Right kidney (tissue), 1 donor: ENCODE data around the gene IGSF21.
A peak's percentile ranks its signal among the peaks of the same experiment; 100 is the strongest.

Experiments
- DNase-seq: peaks from one replicate; pipeline ENCODE4 v3.0.0-alpha.2; 2016

Gene IGSF21

DNA sequence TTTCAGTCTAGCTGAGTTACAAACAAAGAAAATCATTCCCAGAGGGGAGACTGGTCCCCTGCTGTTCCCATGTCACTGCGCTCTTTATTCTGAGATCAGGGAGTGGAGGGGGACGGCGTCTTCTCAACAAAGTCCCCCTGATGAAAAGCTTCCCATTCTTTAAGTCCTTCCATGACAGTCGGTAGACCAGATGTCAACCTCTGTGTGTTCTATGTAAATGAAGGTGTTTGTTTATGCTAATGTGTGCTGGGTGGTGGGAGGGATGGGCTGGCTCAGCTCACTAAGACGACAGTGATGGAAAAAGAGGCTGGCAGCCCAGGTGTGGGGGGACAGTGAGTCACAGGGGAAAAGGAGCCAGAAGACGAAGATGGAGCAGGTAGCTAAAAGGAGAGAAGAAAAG lies 225.0 kb downstream of the IGSF21 start:
- no peak for DNase-seq

DNA sequence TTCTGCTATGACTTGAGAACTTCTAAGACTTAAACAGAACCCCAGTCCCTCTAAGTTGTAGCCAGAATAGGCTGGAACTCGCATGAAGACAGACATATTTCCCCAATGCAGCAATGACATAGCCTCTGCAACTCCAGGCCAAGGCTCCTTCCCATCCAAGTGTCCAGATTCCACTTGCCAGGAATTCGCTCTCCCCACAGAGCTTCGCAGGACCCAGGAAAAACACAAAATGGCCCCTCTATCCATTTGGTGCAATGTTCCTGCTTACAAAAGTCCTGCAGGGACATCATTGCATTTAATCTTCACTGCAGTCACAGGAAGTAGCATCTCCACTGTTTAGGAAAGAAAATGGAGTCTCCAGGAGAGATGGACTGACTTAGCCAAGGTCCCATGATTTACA lies 225.6 kb downstream of the IGSF21 start:
- no peak for DNase-seq

DNA sequence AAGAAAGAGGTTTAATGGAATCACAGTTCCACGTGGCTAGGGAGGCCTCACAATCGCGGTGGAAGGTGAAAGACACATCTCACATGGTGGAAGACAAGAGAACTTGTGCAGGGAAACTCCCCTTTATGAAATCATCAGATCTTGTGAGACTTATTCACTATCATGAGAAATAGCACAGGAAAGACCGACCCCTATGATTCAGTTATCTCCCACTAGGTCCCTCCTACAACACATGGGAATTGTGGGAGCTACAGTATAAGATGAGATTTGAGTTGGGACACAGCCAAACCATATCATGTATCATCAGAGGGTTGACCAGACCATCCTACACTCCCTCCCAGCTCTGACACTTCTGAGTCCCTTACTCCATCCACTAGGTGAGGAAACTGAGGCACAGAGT lies 229.2 kb downstream of the IGSF21 start:
- DNase-seq: no peak

DNA sequence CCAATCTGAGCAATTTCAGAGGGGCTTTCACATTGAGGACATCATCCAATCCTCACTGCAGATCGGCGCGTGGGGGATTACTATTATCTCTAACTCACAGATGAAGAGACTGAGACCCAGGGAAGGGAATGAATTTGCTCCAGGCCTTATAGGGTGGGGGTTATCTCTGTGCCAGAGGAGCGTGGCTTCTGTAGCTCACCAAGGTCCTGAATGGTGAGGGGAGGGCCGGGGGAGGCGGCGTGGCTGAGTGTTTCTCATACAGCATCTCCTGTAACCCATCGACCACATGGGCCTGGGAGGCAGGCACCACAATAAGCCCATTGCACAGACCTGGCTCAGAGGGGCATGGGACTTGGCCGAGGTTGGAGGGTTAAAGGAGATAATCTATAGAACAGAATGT lies 230.2 kb downstream of the IGSF21 start:
- no peak for DNase-seq

DNA sequence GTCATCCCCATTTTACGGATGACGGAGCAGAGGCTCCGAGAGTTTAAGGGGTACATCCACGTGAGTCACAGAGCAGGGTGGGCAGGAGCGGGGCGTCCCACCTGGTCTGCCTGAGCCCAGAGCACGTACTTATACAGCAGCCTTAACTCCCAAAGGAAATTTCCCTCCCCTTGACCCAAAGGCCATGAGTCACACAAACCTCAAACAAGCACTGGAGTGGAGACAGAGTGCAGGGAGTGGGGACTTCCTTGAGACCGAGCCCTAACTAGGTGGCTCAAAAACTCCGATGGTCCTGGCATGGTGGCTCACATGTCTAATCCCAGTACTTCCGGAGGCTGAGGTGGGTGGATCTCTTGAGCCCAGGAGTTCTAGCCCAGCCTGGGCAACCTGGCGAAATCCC lies 231.6 kb downstream of the IGSF21 start:
- no peak for DNase-seq

DNA sequence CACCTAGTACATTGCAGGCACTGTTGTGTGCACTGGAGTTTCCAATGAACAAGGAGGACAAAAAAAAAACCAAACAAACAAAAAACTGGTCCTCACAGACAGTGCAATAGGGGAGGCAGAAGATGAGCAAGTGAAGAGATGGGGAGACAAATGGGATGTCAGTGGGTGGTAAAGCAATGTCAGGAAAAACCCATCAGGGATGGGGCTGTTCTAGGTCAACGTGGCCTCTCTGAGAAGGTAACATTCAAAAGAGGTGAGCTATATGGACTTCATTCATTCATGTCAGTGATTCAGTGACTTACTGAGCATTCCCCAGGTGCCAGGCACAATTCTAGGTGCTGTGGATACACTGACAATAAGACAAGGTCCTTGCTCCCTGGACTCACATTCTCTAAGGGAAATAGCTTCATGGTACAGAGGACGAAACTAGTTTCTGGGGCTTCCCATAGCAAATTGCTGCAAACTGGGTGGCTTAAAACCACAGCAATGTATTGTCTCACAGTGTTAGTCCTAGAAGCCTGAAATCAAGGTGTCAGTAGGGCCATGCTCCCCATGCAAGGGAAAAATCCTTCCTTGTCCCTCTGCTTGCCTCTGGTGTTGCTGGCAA lies 232.7 kb downstream of the IGSF21 start:
- DNase-seq: no peak

DNA sequence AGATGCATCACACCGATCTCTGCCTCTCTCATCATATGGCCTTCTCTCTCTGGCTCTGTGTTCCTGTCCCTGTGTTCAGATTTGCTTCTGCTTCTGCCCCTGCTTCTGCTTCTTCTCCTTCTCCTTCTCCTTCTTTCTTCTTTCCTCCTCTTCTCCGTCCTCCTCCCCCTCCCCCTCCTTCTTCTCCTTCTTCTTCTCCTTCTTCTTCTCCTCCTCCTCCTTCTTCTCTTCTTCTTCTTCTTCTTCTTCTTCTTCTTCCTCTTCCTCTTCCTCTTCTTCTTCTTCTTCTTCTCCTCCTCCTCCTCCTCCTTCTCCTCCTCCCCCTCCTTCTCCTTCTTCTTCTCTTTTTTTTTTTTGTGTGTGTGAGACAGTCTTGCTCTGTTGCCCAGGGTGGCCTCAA lies 233.2 kb downstream of the IGSF21 start:
- DNase-seq: no peak

DNA sequence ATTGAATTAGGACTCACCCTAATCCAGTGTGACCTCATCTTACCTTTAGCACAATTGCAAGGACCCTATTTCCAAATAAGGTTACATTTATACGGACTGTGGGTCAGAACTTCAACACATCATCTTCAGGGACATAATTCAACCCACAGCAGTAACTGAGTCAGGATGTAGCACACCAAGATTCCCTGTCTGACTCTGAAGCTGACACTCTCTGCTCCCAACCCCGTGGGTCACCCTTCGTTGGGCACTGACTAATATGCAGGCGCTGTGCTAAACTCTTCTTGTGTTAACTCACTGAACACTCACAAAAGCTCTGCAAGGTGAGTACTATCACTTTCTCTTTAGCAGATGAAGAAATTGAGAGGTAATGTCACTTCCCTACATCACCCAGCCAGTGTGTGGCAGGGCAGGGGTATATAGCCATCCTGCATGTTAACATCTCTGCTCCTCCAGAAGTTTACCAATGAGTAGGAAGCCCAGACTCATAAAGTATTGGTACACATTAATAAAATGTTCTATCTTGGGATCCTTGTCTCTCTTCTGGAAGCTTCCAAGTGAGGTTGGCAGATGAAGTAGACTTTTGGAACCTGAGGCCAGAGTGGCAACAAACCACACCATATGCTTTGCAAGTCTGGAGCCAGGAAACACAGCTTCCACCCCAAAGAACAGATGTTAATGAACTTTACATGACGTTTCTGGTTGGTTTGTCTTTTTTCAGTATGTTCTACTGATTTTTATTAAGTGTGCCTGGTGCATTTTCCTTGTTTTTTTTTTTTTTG lies 233.9 kb downstream of the IGSF21 start:
- DNase-seq: no peak

DNA sequence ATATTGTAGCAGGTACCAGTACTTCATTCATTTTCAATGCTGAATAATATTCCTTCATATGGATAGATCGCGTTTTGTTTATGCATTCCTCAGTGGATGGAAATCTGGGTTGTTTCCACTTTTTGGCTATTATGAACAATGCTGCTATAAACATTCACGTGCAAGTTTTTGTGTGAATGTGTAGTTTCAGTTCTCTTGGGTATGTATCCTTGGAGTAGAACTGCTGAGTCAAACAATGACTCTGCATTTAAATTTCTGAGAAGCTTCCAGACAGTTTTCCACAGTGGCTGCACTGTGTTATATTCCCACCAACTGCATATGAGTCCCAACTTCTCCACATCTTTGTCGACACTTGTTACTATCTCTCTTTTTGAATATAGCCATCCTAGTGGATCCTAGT lies 235.1 kb downstream of the IGSF21 start:
- no peak for DNase-seq

DNA sequence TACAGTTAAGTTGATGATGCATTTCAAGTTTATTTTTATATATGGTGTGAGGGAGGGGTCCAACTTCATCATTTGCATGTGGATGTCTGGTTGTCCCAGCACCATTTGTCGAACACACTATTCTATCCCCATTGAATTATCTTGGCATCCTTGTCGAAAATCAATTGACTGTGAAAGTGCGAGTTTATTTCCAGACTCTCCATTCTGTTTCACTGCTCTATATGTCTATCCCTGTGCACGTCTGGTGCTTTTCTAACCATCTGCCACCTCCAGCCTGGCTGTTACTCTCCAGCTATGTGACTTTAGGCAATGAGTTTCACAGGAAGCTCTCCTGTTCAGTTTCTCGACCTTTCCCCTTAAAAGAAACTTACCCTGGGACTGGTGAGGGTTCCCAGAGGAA lies 236.0 kb downstream of the IGSF21 start:
- DNase-seq: no peak

DNA sequence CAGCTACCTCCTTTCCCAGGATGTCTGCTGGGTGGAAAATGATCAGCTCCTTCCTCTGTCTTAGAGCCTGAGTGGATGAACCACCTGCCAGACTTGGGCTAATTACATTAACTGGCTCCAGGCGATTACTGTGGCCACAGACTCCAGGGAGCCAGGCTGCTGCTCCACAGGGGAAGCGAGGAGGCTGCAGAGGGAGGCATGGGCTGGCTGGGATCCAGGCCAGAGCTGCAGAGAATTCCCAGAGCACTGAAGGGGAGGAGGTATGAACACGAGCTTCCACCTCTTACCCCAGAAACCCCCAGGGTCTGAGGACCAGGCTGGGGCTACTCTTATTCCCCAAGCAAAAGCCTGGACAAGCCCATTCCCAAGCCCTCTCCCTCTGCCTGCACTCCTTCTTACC lies 237.2 kb downstream of the IGSF21 start:
- no peak for DNase-seq

DNA sequence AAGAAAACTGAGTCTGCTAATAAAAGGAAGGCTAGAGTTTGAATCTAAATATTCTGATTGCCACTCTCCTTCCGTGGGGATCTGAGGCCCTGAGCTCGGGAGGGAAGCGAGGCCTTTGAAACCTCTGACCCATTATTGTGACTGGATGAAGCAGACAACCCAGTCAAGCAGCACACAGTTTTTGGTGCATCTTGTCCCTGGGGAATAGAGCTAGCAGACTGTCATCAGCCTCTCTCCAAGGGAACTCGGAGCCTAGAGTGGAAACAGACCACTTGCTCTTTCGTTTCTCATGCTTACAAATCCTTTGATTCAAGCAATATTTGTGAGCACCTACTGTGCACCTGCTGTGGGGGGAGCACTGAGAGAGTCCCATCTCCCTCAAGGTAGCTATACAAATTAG lies 240.0 kb downstream of the IGSF21 start:
- DNase-seq: no peak

DNA sequence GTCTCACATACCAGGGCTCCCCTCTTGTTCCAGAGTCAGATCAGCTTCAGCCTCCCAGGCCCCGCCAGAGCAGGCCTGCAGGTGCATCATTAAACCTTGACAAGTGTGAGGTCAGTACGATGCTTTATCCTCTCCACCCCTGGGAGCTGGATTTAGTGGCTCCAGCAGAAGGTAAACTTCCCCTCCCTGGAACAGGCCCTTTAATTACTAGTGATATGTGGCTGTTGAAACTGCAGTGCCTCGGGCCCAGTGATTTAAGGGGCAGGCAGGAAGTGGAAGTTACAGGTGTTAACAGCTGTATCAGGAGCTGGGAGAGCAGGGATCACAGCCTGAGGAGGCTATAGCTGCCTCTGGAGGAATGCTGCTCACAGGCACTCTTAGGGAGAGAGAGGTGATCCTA lies 240.8 kb downstream of the IGSF21 start:
- no peak for DNase-seq

DNA sequence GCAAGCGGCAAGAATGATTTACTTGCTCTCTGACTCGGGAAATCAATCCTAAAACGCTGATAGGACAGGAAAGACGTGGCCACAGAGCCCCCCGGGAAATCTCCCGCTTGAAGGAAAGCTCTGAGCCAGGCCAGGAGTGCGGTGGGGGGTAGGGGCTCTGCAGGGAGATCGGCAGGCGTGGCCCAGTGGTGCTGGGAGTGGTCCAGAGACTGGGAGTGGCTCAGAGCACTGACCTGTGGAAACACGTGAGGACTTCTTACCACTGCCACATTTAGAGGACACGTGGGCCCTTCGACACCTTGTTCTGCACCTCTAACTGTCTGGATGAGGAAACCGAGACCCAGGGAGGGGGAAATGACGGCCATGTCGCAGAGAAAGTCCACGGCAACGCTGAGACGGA lies 243.1 kb downstream of the IGSF21 start:
- DNase-seq: no peak

DNA sequence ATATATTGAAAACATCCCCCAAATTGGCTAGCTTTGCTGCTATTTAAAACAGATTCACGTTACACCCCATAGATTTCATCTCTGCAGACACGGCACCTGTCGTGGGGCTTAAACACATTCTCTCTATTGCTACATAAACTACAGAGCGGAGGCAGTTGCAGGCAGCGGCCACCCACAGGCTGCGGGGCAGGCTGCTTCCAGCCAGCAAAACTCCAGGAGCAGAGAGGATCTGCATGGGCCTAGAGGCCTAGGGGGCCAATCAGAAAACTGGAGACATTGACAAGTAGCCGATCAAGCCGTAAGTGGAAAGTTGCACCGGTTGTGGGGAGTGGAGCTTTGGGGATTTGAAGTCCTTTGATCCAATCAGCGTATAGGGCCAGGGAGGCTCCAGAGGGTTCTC lies 244.1 kb downstream of the IGSF21 start:
- DNase-seq: no peak

DNA sequence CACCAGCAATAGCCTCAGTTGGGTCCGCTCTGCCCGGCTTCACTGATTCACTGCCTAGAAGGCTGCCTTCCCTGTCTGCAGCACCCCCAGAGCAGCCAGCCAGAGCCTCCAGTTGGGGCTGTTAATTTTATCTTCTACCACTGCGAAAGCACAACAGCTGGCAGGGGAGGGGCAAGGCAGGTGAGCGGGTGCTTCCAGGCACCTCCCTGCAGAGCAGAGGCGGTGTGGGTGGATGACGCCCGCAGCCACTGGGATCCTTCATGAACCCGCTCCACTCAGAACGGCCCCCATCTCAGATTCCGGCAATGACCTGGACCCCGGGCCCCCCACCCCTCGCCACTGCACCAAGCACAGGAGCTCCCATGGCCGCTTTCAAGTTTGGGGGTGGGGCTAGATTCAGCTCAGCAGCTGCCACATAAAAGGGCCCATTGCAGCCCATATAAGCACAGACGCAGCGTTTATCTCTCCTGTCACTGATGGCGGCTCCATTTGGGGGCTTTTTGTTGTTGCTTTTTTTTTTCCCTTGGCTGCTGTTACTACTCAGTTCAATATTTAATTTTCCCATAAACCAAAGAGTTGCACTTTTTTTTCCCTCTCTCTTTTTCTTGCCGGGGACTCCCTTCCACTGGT lies 245.2 kb downstream of the IGSF21 start:
- peak; percentile 18 for DNase-seq

DNA sequence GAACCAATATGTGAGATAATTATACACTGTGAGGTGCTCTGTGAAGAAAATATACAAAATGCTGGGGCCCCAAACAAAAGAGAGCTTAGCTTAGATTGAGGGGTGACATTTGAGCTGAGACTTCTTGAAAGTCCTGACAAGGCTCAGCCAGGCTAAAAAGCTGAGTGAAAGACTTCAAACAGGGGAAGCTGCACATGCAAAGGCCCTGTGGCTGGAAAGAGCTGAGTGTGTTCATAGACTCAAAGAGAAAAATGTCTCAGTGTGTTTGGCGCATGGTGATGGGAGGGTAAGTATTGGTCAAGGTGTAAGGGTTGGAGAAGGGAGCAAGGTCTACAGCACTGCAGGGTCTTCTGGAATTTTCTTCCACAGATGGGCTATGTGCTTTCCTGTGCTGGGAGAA lies 245.9 kb downstream of the IGSF21 start:
- DNase-seq: no peak

DNA sequence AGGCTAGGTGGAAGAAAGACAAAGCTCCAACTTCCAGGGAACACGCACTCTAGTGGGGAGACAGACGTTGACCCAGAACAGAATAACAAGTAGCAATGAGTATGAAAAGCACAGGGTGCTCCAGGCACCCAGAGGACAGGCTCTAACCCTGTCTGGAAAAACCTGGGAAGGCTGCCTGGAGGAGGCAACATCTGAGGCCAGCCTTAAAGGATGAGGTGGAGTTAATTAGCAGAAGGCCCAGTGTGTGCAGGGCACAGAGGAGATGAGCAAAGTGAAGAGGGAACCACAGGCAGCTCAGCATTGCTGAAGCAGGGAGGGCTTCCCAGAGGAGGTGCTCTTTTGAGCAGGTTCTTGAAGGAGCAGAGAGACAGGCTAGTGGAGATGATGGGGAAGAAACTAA lies 246.4 kb downstream of the IGSF21 start:
- DNase-seq: no peak

DNA sequence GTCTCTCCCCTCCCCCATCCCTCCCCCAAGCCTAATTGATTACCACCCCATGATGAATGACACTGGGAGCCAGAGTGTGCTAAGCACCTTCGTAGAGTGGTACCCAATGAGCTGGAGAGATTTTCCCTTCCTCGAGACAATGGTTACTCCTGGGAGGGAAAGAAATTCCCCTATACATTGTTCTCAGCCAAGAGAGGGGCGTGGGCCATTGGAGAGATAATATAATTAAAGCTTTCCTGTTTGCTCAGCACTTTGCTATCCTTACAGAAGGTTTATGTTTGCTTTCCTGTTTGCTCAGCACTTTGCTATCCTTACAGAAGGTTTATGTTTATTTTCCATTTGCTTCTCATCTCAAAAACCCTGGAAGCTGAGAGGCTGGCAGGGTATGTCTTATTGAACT lies 247.0 kb downstream of the IGSF21 start:
- DNase-seq: no peak

DNA sequence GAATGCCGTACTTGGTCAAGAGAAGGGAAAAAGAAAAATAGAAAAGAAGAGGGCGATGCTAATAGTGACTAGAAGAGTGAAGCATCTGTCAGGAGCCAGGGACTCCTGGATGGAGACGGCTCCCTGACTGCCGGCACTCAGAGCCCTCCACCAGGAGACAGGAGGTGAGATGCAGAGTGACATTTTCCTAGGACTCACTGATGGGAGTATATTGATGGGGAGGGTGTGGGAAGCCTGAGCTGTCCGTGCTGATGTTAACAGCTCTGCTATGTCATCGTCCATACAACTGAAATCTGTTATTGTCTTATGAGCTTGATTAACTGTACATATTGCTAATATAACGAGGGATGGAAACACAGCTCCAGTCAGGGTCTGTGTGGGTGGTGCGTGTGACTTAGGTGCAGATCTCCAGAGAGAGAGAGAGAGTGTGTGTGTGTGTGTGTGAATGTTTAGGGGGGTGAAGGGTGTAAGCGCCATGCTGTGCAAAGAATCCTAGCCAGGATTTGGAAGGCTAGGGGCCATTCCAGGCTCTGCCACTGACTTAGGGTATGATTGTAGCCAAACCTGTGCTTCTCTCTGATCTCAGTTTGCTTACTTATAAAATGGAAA lies 250.1 kb downstream of the IGSF21 start:
- no peak for DNase-seq

DNA sequence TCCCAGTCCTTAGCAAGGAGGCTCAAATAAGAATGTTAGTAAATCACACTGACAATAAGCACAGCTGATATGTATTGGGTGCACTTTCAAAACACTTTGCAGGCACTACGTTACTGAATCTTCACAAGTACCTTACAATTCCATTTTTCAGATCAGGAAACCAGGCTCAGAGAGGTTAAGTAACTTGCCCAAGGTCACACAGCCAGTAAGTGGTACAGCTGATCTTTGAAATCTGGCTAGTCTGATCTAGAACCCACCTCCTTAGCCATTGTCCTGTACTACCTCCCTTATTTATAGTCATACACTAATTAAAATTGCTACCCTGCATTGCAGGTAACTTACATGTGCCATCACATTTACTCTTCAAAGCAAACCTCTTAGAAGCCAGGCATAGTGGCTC lies 251.0 kb downstream of the IGSF21 start:
- DNase-seq: no peak

DNA sequence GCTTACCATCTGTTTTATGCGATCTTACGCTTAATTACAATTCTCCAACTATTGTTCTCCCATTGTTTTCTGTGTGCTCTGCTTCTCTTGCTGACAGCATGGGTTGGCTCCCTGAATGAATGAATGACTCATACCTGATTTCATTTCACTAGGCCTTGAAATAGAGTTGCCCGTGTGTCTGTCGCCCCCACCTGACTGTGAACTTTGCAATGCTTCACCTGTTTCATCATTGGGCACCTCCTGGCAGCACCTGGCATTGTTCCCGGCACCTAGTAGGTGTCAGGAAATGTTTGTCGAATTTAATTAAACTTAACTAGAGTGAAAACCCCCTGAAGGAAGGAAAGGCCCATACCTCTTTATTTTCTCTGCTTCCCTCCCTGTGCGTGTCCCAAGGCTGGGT lies 252.7 kb downstream of the IGSF21 start:
- DNase-seq: no peak

DNA sequence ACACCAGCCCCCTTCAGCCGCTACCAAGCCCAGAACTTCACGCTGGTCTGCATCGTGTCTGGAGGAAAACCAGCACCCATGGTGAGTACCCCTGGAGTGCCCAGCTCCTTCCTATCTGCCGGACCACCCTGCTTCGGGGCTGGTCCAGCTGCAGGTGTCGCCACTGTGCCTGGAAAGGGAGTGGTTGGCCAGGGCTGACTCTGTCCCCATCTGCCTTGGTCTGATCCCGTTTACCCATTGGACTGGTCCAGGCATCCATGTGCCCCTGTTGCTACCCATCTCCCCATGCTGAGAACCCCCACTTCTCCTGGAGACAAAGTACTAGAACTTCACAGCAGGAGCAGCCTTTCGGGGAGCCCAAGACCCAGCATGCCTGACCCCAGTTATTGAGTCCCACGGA lies 254.6 kb downstream of the IGSF21 start:
- no peak for DNase-seq

DNA sequence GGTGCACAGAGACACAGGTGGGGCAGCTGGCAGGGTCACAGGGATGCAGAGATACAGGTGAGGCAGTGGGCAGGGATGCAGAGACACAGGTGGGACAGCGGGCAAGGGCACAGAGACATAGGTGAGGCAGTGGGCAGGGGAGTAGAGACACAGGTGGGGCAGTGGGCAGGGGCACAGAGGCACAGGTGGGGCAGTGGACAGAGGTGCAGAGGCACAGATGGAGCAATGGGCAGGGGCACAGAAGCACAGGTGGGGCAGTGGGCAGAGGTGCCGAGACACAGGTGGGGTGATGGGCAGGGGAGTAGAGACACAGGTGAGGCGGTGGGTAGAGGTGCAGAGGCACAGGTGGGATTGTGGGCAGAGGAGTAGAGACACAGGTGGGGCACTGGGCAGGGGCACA lies 255.8 kb downstream of the IGSF21 start:
- DNase-seq: no peak
